AG09309 (cell line): ENCODE data around the gene WBP2.
"Not testable (repeated sequence)": the region's sequence is repeated elsewhere in the genome, so short reads cannot be mapped to it uniquely, and the experiment has no call there.

Experiments
- DNase-seq: peaks from one replicate; pipeline ENCODE4 v3.0.0-alpha.2; 2010; ENCODE audit warnings: low read depth
- H3K4me3 ChIP-seq: 2 replicates; pipeline ENCODE4 v1.5.1; 2011; ENCODE audit warnings: mild to moderate bottlenecking, low read depth, low read length, moderate library complexity; ENCODE audit not compliant: control insufficient read depth
- TF ChIP-seq, protein P1 (sequence below): IDR thresholded peaks from 2 replicates; pipeline ENCODE4 v1.5.1; 2011; ENCODE audit warnings: mild to moderate bottlenecking, low read depth, low read length, inconsistent platforms; ENCODE audit not compliant: insufficient read depth, control insufficient read depth; ENCODE audit errors: missing control alignments

Gene WBP2

DNA sequence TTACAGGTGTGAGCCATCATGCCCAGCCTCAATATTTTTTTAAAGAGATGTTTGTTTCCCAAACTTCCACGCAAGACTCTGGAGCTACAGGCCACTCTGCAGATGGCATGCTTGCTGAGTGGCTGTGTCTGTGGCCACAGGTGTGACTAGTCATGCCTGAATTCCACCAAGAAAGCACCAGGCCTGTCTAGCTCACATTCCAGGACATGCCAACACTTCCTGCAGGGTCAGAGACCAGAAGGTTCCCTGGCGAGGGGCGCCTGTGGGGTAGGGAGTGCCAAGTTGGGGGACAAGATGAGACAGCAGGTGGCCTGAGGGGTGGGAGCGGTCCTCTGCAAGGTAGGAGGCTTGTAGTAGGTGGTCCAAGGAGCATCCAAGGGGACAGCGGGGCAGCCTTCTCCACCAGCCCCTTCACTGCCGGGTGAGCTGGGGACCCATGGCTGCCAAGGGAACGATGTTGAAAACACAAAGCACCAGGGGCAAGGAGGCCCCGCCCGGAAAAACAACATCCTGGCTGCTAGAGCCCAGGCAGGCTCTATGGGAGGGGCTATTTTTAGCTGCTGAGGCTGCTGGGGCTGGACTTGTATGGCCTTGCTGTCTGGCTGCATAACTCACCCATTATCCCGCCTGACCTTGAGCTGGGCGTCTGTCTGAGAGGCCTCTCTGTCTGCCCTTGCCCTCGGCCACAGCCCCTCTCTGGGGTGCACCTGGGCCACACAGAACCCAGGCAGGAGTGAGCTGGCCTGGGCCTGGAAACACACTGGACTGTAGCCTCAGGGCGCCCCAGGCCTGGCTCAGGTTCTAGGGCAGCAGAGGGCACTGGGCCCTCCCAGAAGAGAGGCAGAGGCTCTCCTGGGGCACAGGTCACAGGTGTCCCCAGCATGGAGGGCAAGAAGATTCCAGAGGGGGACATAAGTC lies 17.6 kb upstream of the WBP2 start:
- no peak overlapping the region for H3K4me3 ChIP-seq
- TF ChIP-seq, protein P1, sequence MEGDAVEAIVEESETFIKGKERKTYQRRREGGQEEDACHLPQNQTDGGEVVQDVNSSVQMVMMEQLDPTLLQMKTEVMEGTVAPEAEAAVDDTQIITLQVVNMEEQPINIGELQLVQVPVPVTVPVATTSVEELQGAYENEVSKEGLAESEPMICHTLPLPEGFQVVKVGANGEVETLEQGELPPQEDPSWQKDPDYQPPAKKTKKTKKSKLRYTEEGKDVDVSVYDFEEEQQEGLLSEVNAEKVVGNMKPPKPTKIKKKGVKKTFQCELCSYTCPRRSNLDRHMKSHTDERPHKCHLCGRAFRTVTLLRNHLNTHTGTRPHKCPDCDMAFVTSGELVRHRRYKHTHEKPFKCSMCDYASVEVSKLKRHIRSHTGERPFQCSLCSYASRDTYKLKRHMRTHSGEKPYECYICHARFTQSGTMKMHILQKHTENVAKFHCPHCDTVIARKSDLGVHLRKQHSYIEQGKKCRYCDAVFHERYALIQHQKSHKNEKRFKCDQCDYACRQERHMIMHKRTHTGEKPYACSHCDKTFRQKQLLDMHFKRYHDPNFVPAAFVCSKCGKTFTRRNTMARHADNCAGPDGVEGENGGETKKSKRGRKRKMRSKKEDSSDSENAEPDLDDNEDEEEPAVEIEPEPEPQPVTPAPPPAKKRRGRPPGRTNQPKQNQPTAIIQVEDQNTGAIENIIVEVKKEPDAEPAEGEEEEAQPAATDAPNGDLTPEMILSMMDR, result no peak
- no peak for DNase-seq

DNA sequence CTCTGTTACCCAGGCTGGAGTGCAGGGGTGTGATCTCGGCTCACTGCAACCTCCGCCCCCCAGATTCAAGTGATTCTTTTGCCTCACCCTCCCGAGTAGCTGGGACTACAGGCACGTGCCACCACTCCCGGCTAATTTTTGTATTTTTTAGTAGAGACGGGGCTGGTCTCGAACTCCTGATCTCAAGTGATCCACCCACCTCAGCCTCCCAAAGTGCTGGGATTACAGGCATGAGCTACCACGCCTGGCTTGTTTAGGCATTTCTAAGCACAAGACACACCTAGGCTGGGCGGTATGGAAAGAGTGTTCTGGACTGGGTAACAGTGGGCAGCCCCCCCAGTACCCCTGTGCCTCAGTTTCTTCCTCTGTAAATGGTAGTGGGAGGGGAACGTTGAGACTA lies 15.1 kb upstream of the WBP2 start:
- DNase-seq, H3K4me3 ChIP-seq: not testable (repeated sequence)

DNA sequence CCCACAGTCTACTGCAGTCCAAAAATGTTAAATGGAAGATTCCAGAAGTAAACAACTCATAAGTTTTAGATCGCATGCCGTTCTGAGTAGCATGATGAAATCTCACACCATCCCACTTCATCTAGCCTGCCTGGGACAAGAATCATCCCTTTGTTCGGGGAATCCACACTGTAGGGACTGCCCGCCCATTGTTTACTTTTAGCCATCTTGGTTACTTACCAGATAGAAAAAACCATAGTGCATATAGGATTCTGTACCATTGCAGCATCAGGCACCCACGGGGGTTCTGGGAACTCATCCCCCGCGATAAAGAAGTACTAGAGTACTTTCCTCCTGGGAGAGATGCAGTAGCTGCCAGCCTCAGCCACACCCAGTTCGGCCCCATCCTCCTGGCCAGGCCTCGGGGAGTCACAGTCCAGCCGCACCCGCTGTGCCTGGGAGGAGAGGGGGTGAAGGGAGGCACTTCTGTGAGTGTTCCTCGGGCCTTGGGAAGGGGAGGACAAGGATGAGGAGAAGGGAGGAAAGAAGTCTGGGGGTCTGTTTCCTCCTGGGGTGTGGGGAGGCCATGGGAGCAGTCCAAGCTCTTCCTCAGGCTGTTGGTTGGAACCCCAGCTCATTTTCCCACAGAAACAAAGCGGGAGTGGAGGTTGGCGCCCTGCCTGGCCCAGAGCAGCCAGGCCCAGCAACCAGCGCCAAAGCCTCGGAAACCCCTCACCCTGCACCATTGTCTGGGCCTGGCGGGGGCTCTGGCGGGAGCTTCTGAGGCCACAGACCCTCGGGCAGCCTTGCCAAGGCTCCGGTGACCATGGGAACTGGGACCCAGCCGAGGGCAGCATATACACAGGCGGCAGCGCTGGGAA lies 14.4 kb upstream of the WBP2 start:
- H3K4me3 ChIP-seq, result no peak overlapping the region
- no peak for DNase-seq
- TF ChIP-seq, protein P1, result no peak

DNA sequence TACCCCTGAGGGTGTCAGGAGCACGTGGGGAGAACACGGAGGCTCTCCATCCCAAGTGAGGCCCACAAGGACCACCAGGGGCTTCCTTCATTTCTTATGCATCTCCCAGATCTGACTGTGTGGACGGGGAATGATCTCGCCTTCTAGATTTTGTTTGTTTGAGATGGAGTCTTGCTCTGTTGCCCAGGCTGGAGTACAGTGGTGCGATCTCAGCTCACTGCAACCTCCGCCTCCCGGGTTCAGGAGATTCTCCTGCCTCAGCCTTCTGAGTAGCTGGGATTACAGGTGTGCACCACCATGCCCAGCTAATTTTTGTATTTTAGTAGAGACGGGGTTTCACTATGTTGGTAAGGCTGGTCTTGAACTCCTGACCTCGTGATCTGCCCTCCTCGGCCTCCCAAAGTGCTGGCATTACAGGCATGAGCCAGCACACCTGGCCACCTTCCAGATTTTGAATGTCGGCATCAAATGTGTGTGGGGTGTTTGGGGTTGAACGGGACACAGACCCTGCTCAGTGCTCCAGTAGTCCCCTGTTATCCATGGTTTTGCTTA lies 13.7 kb upstream of the WBP2 start:
- DNase-seq, H3K4me3 ChIP-seq: not testable (repeated sequence)

DNA sequence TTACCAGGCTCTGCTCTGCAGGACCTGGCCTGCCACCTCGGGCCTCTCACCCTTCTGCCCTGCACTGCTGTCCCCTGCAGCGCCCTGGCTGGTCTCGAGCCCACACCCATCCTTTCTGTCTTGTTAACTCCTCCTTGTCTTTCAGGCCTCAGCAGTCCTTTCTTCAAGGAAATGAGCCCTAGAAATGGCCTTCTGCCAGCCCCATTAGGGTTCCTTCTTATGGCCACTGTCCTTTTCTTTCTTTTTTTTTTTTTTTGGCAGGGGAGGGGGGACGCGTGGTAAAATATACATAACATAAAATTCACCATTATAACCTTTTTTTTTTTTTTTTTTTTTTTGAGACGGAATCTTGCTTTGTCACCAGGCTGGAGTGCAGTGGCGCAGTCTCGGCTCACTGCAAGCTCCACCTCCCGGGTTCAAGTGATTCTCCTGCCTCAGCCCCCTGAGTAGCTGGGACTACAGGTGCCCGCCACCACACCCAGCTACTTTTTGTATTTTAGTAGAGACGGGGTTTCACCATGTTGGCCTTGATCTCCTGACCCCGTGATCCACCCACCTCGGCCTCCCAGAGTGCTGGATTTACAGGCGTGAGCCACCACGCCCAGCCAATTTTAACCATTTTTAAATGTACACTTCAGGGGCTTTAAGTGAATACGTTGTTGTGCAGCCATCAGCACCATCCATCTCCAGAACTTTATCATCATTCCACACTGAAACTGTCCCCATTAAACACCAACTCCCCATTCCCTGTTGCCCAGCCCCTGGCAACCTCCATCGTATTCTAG lies 10.5 kb upstream of the WBP2 start:
- DNase-seq, H3K4me3 ChIP-seq: not testable (repeated sequence)

DNA sequence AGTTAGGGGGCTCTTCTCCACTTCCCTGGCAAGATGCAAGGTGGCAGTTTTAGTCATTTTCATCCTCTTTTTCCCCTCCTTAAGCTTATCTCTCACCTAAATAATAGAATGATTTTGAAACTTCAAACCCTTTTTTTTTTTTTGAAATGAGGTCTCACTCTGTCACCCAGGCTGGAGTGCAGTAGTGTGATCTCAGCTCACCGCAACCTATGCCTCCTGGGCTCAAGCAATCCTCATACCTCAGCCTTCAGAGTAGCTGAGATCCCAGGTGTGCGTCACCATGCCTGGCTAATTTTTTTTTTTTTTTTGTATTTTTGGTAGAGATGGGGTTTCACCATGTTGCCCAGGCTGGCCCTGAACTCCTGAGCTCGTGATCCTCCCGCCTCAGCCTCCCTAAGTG lies 9.8 kb upstream of the WBP2 start:
- not testable (repeated sequence) for DNase-seq

DNA sequence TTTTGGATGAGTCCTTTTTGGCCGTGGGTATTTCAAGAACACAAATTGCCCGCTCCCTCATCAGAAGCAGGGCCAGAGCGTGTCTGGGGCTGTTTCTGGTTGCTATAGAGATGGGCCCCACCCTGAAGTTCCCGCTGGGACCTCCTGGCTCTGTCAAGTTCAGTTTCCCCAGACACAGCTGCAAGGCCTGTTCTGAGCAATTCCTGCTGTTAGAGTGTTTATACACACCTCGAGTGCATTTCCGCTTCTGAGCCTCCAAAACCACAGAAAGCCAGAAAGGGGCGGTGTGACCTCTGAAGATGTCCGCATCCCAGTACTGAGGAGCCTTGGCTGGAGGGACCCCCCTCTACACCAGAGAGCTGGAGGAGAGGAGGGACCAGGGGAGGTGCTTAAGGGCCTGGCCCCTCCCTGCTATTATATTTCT lies 9.3 kb upstream of the WBP2 start:
- H3K4me3 ChIP-seq, result no peak overlapping the region
- TF ChIP-seq, protein P1, result no peak
- DNase-seq, result no peak

More for the DNA sequence above, 9.8 kb upstream of the WBP2 start:
- not testable (repeated sequence) for H3K4me3 ChIP-seq

DNA sequence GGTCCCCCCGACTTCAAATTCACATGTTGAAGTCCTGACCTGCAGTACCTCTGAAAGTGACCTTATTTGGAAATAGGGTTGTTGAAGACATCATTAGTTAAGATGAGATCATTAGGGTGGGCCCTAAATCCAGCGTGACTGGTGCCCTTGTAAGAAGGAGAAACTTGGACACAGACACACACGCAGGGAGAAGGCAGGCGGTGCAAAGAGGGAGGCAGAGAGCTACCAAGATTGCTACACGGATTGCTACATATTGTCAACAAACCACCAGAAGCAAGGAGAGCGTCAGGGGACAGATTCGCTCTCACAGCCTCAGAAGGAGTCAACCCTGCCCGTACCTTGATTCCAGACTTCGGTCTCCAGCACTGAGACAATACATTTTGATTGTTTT lies 6.8 kb upstream of the WBP2 start:
- TF ChIP-seq, protein P1, result no peak
- no peak overlapping the region for H3K4me3 ChIP-seq
- DNase-seq, result no peak

DNA sequence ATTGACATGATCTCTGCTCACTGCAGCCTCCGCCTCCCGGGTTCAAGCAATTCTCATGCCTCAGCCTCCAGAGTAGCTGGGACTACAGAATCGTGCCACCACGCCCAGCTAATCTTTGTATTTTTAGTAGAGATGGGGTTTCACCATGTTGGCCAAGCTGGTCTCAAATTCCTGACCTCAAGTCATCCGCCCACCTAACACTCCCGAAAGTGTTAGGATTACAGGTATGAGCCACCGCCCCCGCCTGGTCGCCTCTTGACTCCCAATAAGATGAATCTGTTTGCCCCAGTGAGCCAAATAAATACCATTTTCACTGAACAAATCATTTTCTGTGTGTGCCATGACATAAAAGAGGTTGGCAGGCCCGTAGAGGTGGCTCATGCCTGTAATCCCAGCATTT lies 4.2 kb upstream of the WBP2 start:
- not testable (repeated sequence) for DNase-seq, H3K4me3 ChIP-seq
